Glutamatergic neuron (in vitro differentiated cells): ENCODE data around the gene RFX8. TPM values are rescaled to one million over a fixed set of nuclear protein-coding genes. Genes with fewer than 3 reads are reported as not detected.

Experiments
- DNase-seq: peaks from one replicate; pipeline ENCODE4 v3.0.0; 2022
- H3K27ac Mint-ChIP-seq: one replicate; pipeline ENCODE4 v1.8.0; 2020; ENCODE audit warnings: mild to moderate bottlenecking, mixed read lengths, inconsistent platforms; ENCODE audit not compliant: unreplicated experiment
- H3K27me3 Mint-ChIP-seq: one replicate; pipeline ENCODE4 v1.8.0; 2020; ENCODE audit warnings: mild to moderate bottlenecking, moderate library complexity, mixed read lengths, inconsistent platforms; ENCODE audit not compliant: unreplicated experiment
- H3K36me3 Mint-ChIP-seq: one replicate; pipeline ENCODE4 v1.8.0; 2020; ENCODE audit warnings: mild to moderate bottlenecking, mixed read lengths, inconsistent platforms; ENCODE audit not compliant: unreplicated experiment
- H3K4me1 Mint-ChIP-seq: one replicate; pipeline ENCODE4 v1.8.0; 2020; ENCODE audit warnings: mild to moderate bottlenecking, low read depth, mixed read lengths, inconsistent platforms; ENCODE audit not compliant: unreplicated experiment
- H3K4me3 Mint-ChIP-seq: one replicate; pipeline ENCODE4 v1.8.0; 2020; ENCODE audit warnings: mild to moderate bottlenecking, mixed read lengths, inconsistent platforms; ENCODE audit not compliant: unreplicated experiment
- H3K9me3 Mint-ChIP-seq: one replicate; pipeline ENCODE4 v1.8.0; 2020; ENCODE audit warnings: mild to moderate bottlenecking, moderate library complexity, mixed read lengths, inconsistent platforms; ENCODE audit not compliant: unreplicated experiment
- CTCF ChIP-seq: fragments of 200-600 bp; sonication (generic); IDR thresholded peaks from one replicate; pipeline ENCODE4 v1.5.0; 2021; ENCODE audit not compliant: partially characterized antibody, unreplicated experiment
- total RNA-seq: library from RNA; stranded (reverse); fragmentation: NEBNext Ultra II Directional; extraction: Animal tissue kit (Norgen Biotek cat#: 25700); gene quantifications from one replicate; pipeline ENCODE4 v1.2.1, GENCODE V29; 2021; ENCODE audit not compliant: unreplicated experiment

Gene RFX8
- total RNA-seq, 1 donor from 2014 or later, result 1.0 TPM

GRCh38 chr2:101486994-101487393, 12.1 kb upstream of the RFX8 start:
- no peak for DNase-seq
- Mint-ChIP-seq H3K4me1 (no peaks in the 10 kb centered on the region), H3K27ac (no peak overlapping the region), H3K9me3 (peaks cover 5% of the 10 kb centered on the region), H3K36me3 (peaks cover 5% of the 10 kb centered on the region), H3K4me3 (no peak overlapping the region), H3K27me3 (no peaks in the 10 kb centered on the region)
- TF ChIP-seq CTCF, result no peak

GRCh38 chr2:101486258-101486701, 11.4 kb upstream of the RFX8 start:
- Mint-ChIP-seq H3K9me3 (peaks cover 5% of the 10 kb centered on the region), H3K27ac (no peak overlapping the region), H3K4me3 (no peak overlapping the region), H3K36me3 (no peaks in the 10 kb centered on the region), H3K4me1 (no peaks in the 10 kb centered on the region), H3K27me3 (peaks cover 2% of the 10 kb centered on the region)
- TF ChIP-seq CTCF, result no peak
- DNase-seq, result no peak

- H3K9me3 Mint-ChIP-seq, result peaks cover 3% of the 10 kb centered on the region
- DNase-seq, result no peak
- no peaks in the 10 kb centered on the region for H3K4me1 Mint-ChIP-seq
- no peak for TF ChIP-seq CTCF
- H3K36me3 Mint-ChIP-seq, result no peaks in the 10 kb centered on the region
- peaks cover 2% of the 10 kb centered on the region for H3K27me3 Mint-ChIP-seq
- no peak overlapping the region for H3K27ac Mint-ChIP-seq
- no peak overlapping the region for H3K4me3 Mint-ChIP-seq
Observed at GRCh38 chr2:101485856-101486255, 10.9 kb upstream of the RFX8 start.

- H3K9me3 Mint-ChIP-seq, result peaks cover 2% of the 10 kb centered on the region
- no peaks in the 10 kb centered on the region for H3K36me3 Mint-ChIP-seq
- H3K4me3 Mint-ChIP-seq, result no peak overlapping the region
- no peak for TF ChIP-seq CTCF
- peaks cover 18% of the 10 kb centered on the region for H3K4me1 Mint-ChIP-seq
- H3K27me3 Mint-ChIP-seq, result peaks cover 10% of the 10 kb centered on the region
- no peak for DNase-seq
- H3K27ac Mint-ChIP-seq, result peak overlapping the region; percentile 22
Observed at GRCh38 chr2:101480764-101481163, 5.9 kb upstream of the RFX8 start.

- peaks cover 5% of the 10 kb centered on the region for H3K9me3 Mint-ChIP-seq
- H3K36me3 Mint-ChIP-seq, result no peaks in the 10 kb centered on the region
- peak overlapping the region; percentile 59 for H3K27ac Mint-ChIP-seq
- peaks cover 10% of the 10 kb centered on the region for H3K27me3 Mint-ChIP-seq
- no peak for TF ChIP-seq CTCF
- peak overlapping the region; percentile 22 for H3K4me3 Mint-ChIP-seq
- DNase-seq, result no peak
- H3K4me1 Mint-ChIP-seq, result peaks cover 22% of the 10 kb centered on the region
Observed at GRCh38 chr2:101479810-101480209, 4.9 kb upstream of the RFX8 start.
